HG02798 (cell line): ENCODE measurements around the gene SLIT2.

Source experiments
- ATAC-seq: cut with Tn5 transposase; IDR thresholded peaks from one replicate; pipeline ENCODE4 v1.9.1; 2021; ENCODE audit warnings: mild to moderate bottlenecking; ENCODE audit not compliant: unreplicated experiment, poor library complexity

The SLIT2 gene

GRCh38 chr4:20251796-20252655, at the start of gene SLIT2:
Gene SLIT2 (plus strand): TSS chr4:20251905. CDS start chr4:20253816, 1,911 bp downstream.
- ATAC-seq = peak; percentile 74

DNA sequence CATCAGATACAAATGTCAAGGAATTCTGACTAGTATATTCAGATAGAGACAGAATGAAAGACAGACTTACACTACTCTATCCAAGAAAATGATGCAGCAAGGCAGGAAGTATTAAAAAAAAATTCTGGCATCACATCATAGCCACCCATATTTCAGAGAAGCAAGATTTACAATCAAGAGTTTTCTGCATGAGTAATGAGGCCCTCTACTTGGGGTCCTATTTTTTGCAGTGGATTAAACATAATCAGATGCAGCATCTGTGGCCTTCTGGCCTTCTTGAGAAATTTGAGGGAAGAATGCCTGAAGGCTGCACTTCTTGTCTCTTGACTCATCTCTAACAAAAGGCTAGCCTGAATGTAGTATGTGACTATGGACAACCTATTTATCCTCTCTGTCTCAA, 48.2 kb upstream of the SLIT2 start:
- ATAC-seq = no peak

GRCh38 chr4:20217521-20217920, 34.2 kb upstream of the SLIT2 start:
- no peak for ATAC-seq

DNA sequence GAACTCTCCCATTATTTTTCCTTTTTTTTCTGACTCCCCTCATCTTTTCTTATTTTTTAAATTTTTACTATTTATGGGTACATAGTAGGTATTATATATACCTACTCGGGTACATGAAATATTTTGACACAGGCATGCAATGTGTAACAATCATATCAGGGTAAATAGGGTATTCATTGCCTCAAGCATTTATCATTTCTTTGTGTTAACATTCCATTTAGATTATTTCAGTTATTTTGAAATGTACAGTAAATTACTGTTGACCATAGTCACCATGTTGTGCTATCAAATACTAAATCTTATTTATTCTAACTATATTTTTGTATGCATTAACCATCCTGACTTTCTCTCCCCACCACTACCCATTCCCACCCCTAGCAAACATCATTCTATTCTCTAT, 33.8 kb upstream of the SLIT2 start:
- no peak for ATAC-seq

GRCh38 chr4:20219521-20219920, 32.2 kb upstream of the SLIT2 start:
- no peak for ATAC-seq

DNA sequence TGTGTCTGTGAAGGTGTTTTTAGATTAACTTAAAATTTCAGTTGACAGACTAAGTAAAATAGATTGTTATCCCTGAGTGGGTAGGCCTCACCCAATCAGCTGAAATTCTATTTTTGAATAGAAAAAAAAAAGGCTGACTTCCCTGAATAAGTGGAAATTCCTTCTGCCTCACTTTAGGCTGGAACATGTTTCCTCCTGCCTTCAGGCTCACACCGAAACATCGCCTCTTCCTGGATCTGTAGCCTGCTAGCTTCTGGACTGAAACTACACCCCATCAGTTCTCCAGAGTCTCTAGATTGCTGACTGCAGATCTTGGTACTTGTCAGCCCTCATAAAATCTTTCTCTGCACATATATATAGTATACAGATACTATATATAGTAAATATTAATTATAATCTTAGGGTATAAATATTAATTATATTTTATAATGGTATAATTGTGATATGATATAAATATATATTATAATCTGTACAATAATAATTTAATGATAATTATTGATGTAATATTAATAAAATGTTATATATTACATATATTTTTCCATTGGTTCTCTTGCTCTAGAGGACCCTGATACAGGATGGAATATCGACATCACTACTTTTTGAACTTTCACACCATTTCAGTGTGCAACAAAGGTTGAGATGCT, 13.7 kb upstream of the SLIT2 start:
- ATAC-seq = no peak

DNA sequence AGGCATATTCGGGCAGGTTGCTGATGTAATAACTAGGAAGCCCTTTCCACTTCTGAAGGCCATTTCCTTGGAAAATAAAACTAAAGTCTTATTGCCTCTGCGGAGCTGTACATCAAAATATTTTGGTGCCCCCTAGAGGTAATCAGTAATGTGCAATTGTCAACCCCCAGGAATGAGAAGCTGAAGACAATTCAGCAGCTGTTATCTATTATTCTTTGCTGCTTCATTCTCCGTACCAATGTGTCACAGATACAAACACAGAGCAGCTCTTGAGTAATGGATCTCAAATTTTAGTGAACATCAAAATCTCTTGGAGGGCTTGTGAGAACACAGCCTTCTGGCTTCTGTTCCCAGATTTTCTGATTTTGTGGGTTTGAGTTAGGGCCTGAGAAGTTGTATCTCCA, 3.5 kb upstream of the SLIT2 start:
- peak; percentile 40 for ATAC-seq

GRCh38 chr4:20249333-20249732, 2.4 kb upstream of the SLIT2 start:
- no peak for ATAC-seq

GRCh38 chr4:20251031-20251795, 492 bp upstream of the SLIT2 start:
- peak; percentile 11 for ATAC-seq

- ATAC-seq = no peak
Observed at GRCh38 chr4:20252656-20253282, 1.1 kb downstream of the SLIT2 start.

GRCh38 chr4:20253283-20253734, 1.6 kb downstream of the SLIT2 start:
- no peak for ATAC-seq

DNA sequence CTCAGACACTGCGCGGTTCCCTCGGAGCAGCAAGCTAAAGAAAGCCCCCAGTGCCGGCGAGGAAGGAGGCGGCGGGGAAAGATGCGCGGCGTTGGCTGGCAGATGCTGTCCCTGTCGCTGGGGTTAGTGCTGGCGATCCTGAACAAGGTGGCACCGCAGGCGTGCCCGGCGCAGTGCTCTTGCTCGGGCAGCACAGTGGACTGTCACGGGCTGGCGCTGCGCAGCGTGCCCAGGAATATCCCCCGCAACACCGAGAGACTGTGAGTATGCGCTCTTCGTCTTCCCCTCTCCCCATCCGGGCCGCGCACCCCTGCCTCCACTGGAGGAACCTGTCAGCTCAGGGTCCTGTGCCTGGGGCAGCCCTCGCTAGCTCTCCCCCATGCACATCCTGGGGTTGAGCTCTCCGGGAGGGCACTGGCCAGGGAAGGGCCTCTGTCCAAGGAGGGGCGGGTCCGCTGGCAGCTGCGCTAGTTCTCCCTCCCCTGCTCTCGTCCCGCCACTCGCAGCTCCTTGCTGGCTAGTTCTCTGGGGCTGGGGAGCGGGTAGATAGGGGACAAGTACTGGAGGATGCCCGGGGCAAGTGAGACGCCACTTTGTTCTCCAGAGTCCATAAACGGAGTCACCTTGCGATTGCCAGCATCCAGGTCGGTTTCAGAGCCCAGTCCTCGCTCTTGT, 2.2 kb downstream of the SLIT2 start:
- ATAC-seq = no peak

DNA sequence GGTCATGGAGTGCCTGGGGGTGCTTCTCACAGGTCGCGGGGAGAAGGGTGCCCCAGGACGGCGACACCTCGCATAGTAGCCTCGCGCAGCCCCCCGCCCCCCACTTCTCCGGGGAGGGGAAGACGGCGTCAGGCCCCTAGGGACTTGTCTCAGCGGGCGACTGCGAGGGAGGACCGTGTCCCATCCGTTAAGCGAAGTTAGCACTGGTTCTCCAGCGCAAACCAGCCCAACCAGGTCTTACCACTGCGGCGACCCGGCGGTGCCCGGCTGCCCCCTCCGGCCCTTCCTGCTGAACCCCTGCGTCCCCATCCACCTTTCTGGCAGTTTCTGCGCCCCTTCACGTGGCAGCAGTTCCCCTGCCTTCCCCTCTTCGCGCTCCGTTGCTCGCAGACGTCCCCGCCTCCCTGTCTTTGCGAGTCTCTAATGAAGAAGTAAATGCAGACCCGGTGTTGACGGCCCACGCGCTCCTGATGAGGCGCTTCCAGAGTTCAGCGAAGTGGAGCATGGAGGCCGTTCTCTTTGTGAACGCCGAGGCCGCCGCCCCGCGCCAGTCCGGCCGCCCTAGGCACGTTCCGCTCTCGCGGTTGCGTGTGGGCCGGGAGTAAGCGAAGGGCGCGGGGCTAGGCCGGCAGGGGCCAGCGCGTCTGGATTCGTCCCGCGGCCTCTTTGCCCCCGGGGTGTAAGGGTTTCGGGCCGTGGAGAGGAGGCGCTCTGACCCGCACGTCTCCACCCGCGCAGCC, 3.0 kb downstream of the SLIT2 start:
- no peak for ATAC-seq

DNA sequence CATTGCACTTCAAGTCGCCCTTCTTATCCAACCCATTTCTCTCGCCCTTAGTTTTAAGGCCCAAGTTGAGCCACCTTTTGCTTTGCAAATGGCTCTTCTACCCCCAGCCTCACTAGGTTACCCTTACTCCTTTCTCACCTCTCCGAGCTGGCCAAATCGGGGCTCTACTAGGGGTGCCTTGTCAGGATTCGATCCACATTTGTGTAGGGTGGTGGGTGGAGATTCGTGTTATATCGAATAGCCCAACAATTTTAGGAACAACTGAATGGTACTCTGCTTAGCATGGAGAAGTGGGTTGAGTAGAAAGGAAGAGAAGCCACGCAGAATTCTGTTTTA, 3.5 kb downstream of the SLIT2 start:
- ATAC-seq = no peak

DNA sequence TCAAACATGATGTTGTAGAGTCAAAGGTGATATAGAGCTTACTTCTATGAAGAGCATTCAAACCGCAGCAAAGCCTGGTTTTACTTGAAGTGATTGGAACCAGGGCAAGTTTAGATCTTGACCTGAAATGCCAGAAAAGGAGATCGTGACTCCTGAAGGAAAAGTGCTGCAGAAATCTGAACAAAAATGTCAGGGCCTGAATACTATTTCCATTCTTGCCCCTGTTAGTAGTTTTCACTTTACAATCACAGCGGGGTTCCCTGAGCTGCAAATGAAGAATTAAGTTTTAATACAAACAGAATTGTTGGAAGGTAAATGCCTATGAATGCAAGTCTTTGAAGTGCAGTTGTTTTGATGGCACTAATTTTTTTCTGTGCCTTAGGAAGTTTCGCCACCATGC, 4.1 kb downstream of the SLIT2 start:
- no peak for ATAC-seq

GRCh38 chr4:20256381-20256881, 4.7 kb downstream of the SLIT2 start:
- ATAC-seq = no peak

DNA sequence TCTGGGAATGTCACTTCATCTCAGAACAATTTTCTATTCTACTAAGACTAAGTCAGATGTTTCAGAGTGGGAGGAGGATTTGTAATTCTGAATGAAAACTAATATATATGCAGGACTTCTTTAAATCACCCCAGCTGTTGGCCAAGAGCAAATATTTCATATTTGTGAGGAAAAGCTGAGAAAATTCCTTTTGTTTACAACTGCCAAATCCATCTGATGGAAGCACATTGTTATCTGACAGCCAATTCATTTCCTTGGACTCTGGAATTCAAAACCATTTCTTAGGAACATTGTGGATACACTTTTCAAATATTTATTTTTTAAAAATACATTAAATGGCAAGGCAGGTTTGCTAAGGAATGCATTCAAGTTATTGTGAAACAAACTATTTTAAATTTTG, 8.0 kb downstream of the SLIT2 start:
- ATAC-seq = no peak

DNA sequence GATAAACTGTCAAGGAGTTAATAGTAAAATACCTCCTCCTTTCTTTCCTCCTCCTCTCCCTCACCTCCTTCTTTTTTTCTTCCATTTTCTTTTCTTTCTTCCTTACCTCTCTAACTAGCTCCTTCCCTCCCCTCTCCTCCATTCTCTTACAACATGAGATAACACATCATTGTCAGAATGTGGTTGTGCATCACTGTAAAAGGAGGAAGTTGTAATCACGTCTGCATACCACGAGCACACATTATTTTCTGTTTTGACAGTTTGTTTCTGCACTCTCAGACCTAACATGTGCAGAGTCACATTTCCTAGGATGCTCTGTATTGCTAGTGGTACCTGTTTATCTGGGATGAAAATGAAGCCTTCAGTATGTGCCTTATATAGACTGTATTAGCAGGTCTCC, 9.1 kb downstream of the SLIT2 start:
- ATAC-seq = no peak

DNA sequence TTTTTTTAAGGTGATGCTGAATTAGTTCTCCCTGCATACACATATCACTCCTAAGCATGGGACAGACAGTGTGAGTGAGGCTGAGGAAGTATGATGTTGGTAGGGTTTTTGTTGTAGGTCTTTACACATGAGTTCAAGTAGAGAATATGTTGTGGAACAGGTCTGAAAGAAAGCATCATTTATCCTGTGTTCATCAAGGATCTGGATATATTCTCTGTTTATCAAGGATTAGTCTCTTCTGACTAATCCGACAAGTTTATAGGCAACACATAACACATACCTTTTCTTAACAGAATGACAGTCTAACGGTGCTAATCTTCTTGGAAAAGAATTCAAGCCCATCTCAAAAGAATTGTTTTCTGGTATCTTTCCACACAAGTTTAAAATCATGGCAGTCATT, 10.5 kb downstream of the SLIT2 start:
- no peak for ATAC-seq
